Ovary (tissue), 9 donors: ENCODE measurements around the gene GAK. TPM values are rescaled to one million over a fixed set of nuclear protein-coding genes. Genes with fewer than 3 reads are reported as not detected.
"Not testable (repeated sequence)": the region's sequence is repeated elsewhere in the genome, so short reads cannot be mapped to it uniquely, and the experiment has no call there.

Experiments
- DNase-seq, 5 donors: peaks; one replicate each; pipeline ENCODE4 v3.0.0-alpha.2; 2019 to 2020
- H3K27ac ChIP-seq, 2 donors: fragments of 200-600 bp; one replicate each; pipeline versions ENCODE4 v1.5.1 to v1.8.0; 2019 to 2022
- H3K27me3 ChIP-seq: fragments of 200-600 bp; one replicate; pipeline ENCODE4 v1.8.0; 2022
- H3K36me3 ChIP-seq: fragments of 200-600 bp; sonication (generic); one replicate; pipeline ENCODE4 v1.5.1; 2019
- H3K4me1 ChIP-seq: one replicate; pipeline ENCODE4 v1.8.1; 2013; ENCODE audit warnings: mild to moderate bottlenecking, moderate library complexity; ENCODE audit not compliant: insufficient read depth
- H3K4me3 ChIP-seq: fragments of 200-600 bp; sonication (generic); one replicate; pipeline ENCODE4 v1.5.1; 2017
- H3K9me3 ChIP-seq, 2 donors: fragments of 200-600 bp in 1 of 2; sonication (generic) in 1 of 2; one replicate each; pipeline versions ENCODE4 v1.5.1 to v1.8.1; 2013 to 2019; ENCODE audit warnings: mild to moderate bottlenecking in 1 of 2, moderate library complexity in 1 of 2
- EP300 ChIP-seq: sonication (generic); formaldehyde crosslinking; IDR thresholded peaks from one replicate; pipeline ENCODE4 v1.6.1; 2017; ENCODE audit warnings: antibody characterized with exemption
- POLR2A ChIP-seq: fragments of 450-650 bp; IDR thresholded peaks from one replicate; pipeline ENCODE4 v1.6.1; 2017; ENCODE audit warnings: antibody characterized with exemption, mild to moderate bottlenecking, moderate library complexity
- WGBS, 3 donors: extraction: QIAGEN DNeasy Blood & Tissue Kit in 1 of 3; methylation state at CpG; one replicate each; pipeline versions ENCODE4 v1.1.5 to v1.1.7; 2013 to 2017; 5-methylcytosine and 5-hydroxymethylcytosine counted together
- intact Hi-C, 4 donors: fragments of 100-400 bp; cut with DNase I; formaldehyde crosslinking; loops; one replicate each; pipeline versions ENCODE4 v1.11.0 to v1.15.1; 2022 to 2023
- polyA plus RNA-seq, 2 donors: library from polyadenylated mRNA; stranded (reverse); fragments of 200-250 nt in 1 of 2; fragments of 350-450 nt in 1 of 2; fragmentation: Illumina TruSeq in 1 of 2; extraction: RNeasy Lipid Tissue Mini Kit (QIAGEN cat#74804) in 1 of 2; gene quantifications; one replicate each; pipeline ENCODE4 v1.2.3, GENCODE V29; 2013 to 2014
- total RNA-seq, 7 donors: library from RNA; depleted of rRNA in 2 of 7; stranded (reverse); fragments of >200 nt in 2 of 7; fragmentation: NEBNext Ultra II Directional in 3 of 7; extraction: Animal tissue kit (Norgen Biotek cat#: 25700) in 3 of 7; gene quantifications; one replicate each; pipeline versions ENCODE4 v1.1.0 to v1.2.4, GENCODE V29; 2016 to 2023
- TF ChIP-seq, protein P1 (sequence below), 3 donors: fragments of 450-650 bp in 2 of 3; fragments of 200-600 bp in 1 of 3; IDR thresholded peaks; one replicate each; pipeline versions ENCODE4 v1.5.1 to v1.8.0; 2016 to 2022; ENCODE audit warnings: antibody characterized with exemption in 3 of 3, mild to moderate bottlenecking in 1 of 3
- donor health status: DM: no; HTN: no; CAD: no; lungs with moderate emphysema.
- donor health status: DM: no; HTN: no; CAD: no.
- donor health status: Bipolar disorder and iron deficiency.
- donor health status: DM: yes; HTN: yes; CAD: no.
- donor health status: DM: no; HTN: no; CAD: no.
- donor health status: DM: yes; HTN: yes; CAD: no.

The GAK gene
- total and polyA plus RNA-seq, 9 donors = 30.7 to 95.4 (median 70.4) TPM

DNA sequence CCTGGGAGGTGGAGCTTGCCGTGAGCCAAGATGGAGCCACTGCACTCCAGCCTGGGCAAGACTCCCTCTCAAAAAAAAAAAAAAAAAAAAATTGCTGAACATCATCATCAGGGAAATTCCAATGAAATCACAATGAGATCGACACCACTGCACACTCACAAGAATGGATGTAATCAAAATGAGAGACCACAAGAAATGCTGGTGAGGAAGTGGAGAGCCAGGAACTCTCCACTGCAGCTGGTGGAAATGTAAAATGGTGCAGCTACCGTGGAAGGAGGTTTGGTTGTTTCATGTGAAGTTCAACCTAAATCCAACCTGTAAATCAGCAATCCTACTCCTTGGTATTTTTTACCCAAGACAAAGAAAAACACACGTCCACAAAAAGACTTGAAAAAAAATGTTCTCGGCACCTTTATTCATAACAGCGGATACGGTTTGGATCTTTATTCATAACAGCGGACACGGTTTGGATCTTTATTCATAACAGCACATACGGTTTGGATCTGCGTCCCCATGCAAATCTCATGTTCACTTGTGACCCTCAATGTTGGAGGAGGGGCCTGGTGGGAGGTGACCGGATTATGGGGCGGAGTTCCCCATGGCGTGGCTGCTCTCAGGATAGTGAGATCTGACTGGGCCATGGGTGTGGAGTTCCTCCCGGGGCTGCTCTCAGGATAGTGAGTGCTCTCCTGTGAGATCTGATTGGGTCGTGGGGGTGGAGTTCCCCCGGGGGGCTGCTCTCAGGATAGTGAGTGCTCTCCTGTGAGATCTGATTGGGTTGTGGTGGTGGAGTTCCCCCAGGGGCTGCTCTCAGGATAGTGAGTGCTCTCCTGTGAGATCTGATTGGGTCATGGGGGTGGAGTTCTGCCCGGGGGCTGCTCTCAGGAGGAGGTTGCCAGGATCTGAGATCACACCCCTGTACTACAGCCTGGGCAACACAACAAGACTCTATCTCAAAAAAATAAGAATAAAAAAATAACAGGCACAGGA is 7.7 kb downstream of the GAK start:
- H3K36me3 ChIP-seq = no peaks in the 10 kb centered on the region
- H3K4me1 ChIP-seq = no peaks in the 10 kb centered on the region
- no peaks in the 10 kb centered on the region for H3K27me3 ChIP-seq
- WGBS, 3 donors = 69 to 80% (median 78%) methylated on average over 18 of the region's 18 CpGs
- TF ChIP-seq, protein P1, sequence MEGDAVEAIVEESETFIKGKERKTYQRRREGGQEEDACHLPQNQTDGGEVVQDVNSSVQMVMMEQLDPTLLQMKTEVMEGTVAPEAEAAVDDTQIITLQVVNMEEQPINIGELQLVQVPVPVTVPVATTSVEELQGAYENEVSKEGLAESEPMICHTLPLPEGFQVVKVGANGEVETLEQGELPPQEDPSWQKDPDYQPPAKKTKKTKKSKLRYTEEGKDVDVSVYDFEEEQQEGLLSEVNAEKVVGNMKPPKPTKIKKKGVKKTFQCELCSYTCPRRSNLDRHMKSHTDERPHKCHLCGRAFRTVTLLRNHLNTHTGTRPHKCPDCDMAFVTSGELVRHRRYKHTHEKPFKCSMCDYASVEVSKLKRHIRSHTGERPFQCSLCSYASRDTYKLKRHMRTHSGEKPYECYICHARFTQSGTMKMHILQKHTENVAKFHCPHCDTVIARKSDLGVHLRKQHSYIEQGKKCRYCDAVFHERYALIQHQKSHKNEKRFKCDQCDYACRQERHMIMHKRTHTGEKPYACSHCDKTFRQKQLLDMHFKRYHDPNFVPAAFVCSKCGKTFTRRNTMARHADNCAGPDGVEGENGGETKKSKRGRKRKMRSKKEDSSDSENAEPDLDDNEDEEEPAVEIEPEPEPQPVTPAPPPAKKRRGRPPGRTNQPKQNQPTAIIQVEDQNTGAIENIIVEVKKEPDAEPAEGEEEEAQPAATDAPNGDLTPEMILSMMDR (IDR thresholded peaks at IDR 0.05) = no peak
- no peak for TF ChIP-seq POLR2A
- TF ChIP-seq EP300 = no peak
- H3K27ac ChIP-seq = no peak overlapping the region
- H3K4me3 ChIP-seq = no peak overlapping the region
- peak in 2 of 5 donors; percentile 14 to 17 for DNase-seq
- H3K9me3 ChIP-seq = no peaks in the 10 kb centered on the region
- intact Hi-C loops = no loop called here

DNA sequence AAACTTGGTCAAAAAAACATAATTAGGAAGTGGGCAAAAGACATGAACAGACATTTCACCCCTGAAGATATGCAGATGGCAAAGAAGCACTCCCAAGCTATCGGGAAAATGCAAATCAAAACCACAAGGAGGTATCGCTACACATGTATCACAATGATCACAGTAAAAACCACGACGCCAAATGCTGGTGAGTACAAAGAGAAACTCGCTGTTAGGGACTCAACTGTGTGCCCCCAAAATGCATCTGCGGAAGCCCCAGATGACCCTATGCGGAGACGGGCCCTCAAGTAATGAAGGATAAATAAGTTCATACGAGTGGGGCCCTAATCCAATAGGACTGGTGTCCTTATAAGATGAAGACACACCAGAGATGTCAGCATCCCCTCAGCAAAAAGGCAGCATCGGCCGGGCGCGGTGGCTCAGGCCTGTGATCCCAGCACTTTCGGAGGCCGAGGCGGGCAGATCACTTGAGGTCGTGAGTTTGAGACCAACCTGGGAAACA is 10.2 kb downstream of the GAK start:
- intact Hi-C loops = no loop called here
- DNase-seq = peak in 2 of 5 donors; percentile 6 to 11
- 92 to 96% (median 95%) methylated on average over 17 of the region's 17 CpGs for WGBS, 3 donors

DNA sequence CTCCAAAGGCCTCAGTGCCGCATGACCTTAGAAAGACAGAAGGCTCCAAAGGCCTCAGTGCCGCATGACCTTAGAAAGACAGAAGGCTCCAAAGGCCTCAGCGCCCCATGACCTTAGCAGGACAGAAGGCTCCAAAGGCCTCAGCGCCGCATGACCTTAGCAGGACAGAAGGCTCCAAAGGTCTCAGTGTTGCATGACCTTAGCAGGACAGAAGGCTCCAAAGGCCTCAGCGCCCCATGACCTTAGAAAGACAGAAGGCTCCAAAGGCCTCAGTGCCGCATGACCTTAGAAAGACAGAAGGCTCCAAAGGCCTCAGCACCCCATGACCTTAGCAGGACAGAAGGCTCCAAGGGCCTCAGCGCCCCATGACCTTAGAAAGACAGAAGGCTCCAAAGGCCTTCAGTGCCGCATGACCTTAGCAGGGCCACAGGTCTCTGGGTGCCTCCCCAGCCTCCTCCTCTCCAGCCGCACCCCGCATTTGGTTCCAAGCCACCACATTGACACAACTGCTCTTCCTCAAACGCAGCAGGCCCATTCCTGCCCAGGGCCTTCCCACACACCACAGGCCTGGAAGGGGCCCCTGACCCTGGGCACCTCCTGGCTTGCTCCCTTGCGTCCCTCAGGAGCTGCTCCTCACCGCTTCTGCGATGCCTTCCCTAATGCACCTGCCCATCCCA is 13.0 kb downstream of the GAK start:
- H3K9me3 ChIP-seq, H3K4me1 ChIP-seq, H3K27ac ChIP-seq, H3K27me3 ChIP-seq, intact Hi-C loops, H3K4me3 ChIP-seq, H3K36me3 ChIP-seq: not testable (repeated sequence)
- 91 to 98% (median 95%) methylated on average over 13 to 15 of the region's 15 CpGs for WGBS, 3 donors
- peak in 2 of 5 donors; percentile 6 to 22 for DNase-seq

More for the DNA sequence above, 10.2 kb downstream of the GAK start:
- Histone ChIP-seq H3K27me3 (no peaks in the 10 kb centered on the region), H3K27ac (no peak overlapping the region), H3K4me1 (no peaks in the 10 kb centered on the region), H3K9me3 (no peaks in the 10 kb centered on the region), H3K4me3 (no peak overlapping the region), H3K36me3 (no peaks in the 10 kb centered on the region)
- TF ChIP-seq, protein P1 (IDR thresholded peaks at IDR 0.05) = no peak
- TF ChIP-seq EP300 (no peak), POLR2A (no peak)

DNA sequence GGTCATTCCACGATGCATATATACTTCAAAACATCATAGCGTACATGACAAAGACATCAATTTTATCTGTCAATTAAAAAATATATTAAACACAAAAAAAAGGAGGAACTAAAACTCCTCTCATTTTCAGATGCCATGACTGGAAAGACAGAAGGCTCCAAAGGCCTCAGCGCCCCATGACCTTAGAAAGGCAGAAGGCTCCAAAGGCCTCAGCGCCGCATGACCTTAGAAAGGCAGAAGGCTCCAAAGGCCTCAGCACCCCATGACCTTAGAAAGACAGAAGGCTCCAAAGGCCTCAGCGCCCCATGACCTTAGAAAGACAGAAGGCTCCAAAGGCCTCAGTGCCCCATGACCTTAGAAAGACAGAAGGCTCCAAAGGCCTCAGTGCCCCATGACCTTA is 13.5 kb downstream of the GAK start:
- H3K27me3 ChIP-seq, H3K27ac ChIP-seq, H3K4me3 ChIP-seq, H3K36me3 ChIP-seq, DNase-seq, H3K9me3 ChIP-seq, intact Hi-C loops: not testable (repeated sequence)
- peaks cover 12% of the 10 kb centered on the region for H3K4me1 ChIP-seq
- WGBS, 3 donors = 81 to 92% (median 89%) methylated on average over 6 of the region's 6 CpGs

DNA sequence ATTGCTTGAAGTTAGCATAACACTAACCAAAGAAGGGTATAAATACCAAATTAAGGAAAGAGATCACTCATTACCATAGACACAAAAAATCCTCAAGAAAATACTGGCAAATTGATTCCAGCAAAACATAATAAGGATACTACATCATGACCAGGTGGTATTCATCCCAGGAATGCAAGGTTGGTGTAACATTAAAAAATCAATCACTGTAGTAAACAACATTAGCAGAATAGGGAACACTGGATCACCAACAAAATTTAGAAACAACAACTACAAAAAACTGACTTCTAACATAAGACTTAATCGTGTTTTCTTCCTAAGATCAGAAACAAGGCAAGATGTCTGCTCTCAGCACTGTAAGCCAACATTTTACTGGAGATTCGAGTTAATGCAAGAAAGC is 14.1 kb downstream of the GAK start:
- no peaks in the 10 kb centered on the region for H3K9me3 ChIP-seq
- H3K27ac ChIP-seq = no peak overlapping the region
- H3K36me3 ChIP-seq = no peaks in the 10 kb centered on the region
- no peak overlapping the region for H3K4me3 ChIP-seq
- peaks cover 15% of the 10 kb centered on the region for H3K4me1 ChIP-seq
- TF ChIP-seq EP300 = no peak
- no peak for TF ChIP-seq POLR2A
- TF ChIP-seq, protein P1 (IDR thresholded peaks at IDR 0.05) = no peak
- 97 to 98% (median 98%) methylated on average over 2 of the region's 2 CpGs for WGBS, 3 donors
- intact Hi-C loops = no loop called here
- no peak for DNase-seq
- no peaks in the 10 kb centered on the region for H3K27me3 ChIP-seq
